AG08396 (cell line): Measurements from ENCODE around the gene CDH23.

Source experiments
- DNase-seq: peaks from one replicate; pipeline ENCODE4 v3.0.0; 2012; ENCODE audit warnings: low spot score, mixed read lengths

The CDH23 gene

GRCh38 chr10:71370031-71370430 lies 26.7 kb upstream of the CDH23 start:
- no peak for DNase-seq

GRCh38 chr10:71371750-71372166 lies 25.0 kb upstream of the CDH23 start:
- no peak for DNase-seq

GRCh38 chr10:71372882-71373495 lies 23.7 kb upstream of the CDH23 start:
- DNase-seq, result no peak

GRCh38 chr10:71374481-71375233 lies 22.1 kb upstream of the CDH23 start:
- no peak for DNase-seq

- DNase-seq, result no peak
Observed at GRCh38 chr10:71375952-71376351, 20.8 kb upstream of the CDH23 start.

- no peak for DNase-seq
Observed at GRCh38 chr10:71378336-71379117, 18.2 kb upstream of the CDH23 start.

- DNase-seq, result no peak
Observed at GRCh38 chr10:71379118-71379766, 17.5 kb upstream of the CDH23 start.

- no peak for DNase-seq
Observed at GRCh38 chr10:71380841-71381240, 15.9 kb upstream of the CDH23 start.

GRCh38 chr10:71381611-71382010 lies 15.1 kb upstream of the CDH23 start:
- DNase-seq, result no peak

- no peak for DNase-seq
Observed at GRCh38 chr10:71382028-71382427, 14.7 kb upstream of the CDH23 start.

- DNase-seq, result no peak
Observed at GRCh38 chr10:71382757-71383156, 14.0 kb upstream of the CDH23 start.

GRCh38 chr10:71383972-71384687 lies 12.6 kb upstream of the CDH23 start:
- peak; percentile 80 for DNase-seq

GRCh38 chr10:71388171-71388570 lies 8.5 kb upstream of the CDH23 start:
- no peak for DNase-seq

- no peak for DNase-seq
Observed at GRCh38 chr10:71388583-71389310, 8.0 kb upstream of the CDH23 start.

GRCh38 chr10:71389768-71390460 lies 6.8 kb upstream of the CDH23 start:
- no peak for DNase-seq

GRCh38 chr10:71390461-71390835 lies 6.3 kb upstream of the CDH23 start:
- DNase-seq, result no peak

GRCh38 chr10:71390921-71391690 lies 5.6 kb upstream of the CDH23 start:
- DNase-seq, result no peak

- DNase-seq, result no peak
Observed at GRCh38 chr10:71391701-71392100, 5.0 kb upstream of the CDH23 start.

- no peak for DNase-seq
Observed at GRCh38 chr10:71392292-71392691, 4.4 kb upstream of the CDH23 start.
